ENCODE results near the gene CPN1. TPM values are rescaled to one million over a fixed set of nuclear protein-coding genes. Genes with fewer than 3 reads are reported as not detected.

Gene CPN1
- total and polyA plus RNA-seq, 9 of the 15 experiments (the other 6 are each of a cell fraction or from before 2014, with no cell fraction given): 0.15 to 0.17 TPM; not detected in 7

DNA sequence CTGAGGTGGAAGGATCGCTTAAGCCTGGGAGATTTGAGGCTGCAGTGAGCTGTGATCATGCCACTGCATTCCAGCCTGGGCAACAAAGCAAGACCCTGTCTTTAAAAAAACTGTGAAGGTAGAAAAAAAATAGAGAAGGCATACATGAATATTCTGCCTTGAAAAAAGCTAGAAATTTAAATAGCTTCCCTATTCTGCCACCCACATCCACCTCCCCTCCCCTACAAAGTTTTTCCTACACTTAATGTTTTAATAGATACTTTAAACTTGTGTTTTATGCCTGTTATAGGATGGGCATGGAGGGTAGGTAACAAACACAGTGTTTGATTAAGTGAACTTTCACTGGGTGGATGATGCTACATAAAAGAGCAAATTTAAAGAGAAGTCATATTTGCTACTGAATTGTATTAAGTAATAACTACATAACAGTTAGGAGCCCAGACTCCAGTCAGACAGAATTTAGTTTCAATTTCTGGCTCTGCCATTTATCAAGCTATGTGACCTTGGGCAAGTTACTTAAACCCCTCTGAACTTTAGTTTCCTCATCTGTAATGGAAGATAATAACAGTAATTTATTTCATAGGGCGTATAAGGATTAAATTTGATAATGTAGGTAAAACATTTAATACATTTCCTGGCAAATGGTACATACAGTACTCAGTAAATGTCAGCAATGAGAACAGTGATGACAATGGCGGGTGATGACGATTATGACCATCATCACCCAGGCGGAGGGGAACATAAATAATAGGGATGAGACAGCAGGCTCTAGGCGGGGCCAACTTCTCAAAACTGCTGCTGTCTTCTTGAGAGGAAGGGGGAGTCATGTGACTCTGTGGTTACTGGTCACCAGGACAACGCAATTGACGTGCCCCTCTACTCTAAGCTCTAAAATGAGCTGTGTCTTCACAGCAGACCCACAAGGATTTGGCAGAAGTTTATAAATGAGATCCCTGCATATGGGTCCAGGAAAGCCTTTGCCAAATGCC, 87.7 kb downstream of the CPN1 start (continued):
- TF ChIP-seq, protein P1, sequence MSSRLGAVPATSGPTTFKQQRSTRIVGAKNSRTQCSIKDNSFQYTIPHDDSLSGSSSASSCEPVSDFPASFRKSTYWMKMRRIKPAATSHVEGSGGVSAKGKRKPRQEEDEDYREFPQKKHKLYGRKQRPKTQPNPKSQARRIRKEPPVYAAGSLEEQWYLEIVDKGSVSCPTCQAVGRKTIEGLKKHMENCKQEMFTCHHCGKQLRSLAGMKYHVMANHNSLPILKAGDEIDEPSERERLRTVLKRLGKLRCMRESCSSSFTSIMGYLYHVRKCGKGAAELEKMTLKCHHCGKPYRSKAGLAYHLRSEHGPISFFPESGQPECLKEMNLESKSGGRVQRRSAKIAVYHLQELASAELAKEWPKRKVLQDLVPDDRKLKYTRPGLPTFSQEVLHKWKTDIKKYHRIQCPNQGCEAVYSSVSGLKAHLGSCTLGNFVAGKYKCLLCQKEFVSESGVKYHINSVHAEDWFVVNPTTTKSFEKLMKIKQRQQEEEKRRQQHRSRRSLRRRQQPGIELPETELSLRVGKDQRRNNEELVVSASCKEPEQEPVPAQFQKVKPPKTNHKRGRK (tag; IDR thresholded peaks at IDR 0.05): no peak
- peak; percentile 59 for TF ChIP-seq ATF7 (IDR thresholded peaks at IDR 0.05)
- no peak for TF ChIP-seq HNRNPK (IDR thresholded peaks at IDR 0.05; ENCODE audit: low read depth, low read length, poor library complexity, severe bottlenecking)
- no peak for TF ChIP-seq ZNF133 (CRISPR knock-in tag; IDR thresholded peaks at IDR 0.05)
- TF ChIP-seq YY1 (IDR thresholded peaks at IDR 0.05; ENCODE audit: borderline replicate concordance in 1 of 3, control insufficient read depth in 1 of 3, extremely low read depth in 1 of 3, insufficient read depth in 3 of 3, insufficient read length in 1 of 3, insufficient replicate concordance in 2 of 3, low read depth in 1 of 3, low read length in 2 of 3): peak in 1 of 3 experiments; percentile 62
- TF ChIP-seq POLR2H (tag; IDR thresholded peaks at IDR 0.05; ENCODE audit: low read depth): no peak
- no peak for TF ChIP-seq E2F3 (CRISPR knock-in tag; IDR thresholded peaks at IDR 0.05)
- TF ChIP-seq, protein P2, sequence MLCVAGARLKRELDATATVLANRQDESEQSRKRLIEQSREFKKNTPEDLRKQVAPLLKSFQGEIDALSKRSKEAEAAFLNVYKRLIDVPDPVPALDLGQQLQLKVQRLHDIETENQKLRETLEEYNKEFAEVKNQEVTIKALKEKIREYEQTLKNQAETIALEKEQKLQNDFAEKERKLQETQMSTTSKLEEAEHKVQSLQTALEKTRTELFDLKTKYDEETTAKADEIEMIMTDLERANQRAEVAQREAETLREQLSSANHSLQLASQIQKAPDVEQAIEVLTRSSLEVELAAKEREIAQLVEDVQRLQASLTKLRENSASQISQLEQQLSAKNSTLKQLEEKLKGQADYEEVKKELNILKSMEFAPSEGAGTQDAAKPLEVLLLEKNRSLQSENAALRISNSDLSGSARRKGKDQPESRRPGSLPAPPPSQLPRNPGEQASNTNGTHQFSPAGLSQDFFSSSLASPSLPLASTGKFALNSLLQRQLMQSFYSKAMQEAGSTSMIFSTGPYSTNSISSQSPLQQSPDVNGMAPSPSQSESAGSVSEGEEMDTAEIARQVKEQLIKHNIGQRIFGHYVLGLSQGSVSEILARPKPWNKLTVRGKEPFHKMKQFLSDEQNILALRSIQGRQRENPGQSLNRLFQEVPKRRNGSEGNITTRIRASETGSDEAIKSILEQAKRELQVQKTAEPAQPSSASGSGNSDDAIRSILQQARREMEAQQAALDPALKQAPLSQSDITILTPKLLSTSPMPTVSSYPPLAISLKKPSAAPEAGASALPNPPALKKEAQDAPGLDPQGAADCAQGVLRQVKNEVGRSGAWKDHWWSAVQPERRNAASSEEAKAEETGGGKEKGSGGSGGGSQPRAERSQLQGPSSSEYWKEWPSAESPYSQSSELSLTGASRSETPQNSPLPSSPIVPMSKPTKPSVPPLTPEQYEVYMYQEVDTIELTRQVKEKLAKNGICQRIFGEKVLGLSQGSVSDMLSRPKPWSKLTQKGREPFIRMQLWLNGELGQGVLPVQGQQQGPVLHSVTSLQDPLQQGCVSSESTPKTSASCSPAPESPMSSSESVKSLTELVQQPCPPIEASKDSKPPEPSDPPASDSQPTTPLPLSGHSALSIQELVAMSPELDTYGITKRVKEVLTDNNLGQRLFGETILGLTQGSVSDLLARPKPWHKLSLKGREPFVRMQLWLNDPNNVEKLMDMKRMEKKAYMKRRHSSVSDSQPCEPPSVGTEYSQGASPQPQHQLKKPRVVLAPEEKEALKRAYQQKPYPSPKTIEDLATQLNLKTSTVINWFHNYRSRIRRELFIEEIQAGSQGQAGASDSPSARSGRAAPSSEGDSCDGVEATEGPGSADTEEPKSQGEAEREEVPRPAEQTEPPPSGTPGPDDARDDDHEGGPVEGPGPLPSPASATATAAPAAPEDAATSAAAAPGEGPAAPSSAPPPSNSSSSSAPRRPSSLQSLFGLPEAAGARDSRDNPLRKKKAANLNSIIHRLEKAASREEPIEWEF (CRISPR knock-in tag; IDR thresholded peaks at IDR 0.05): no peak
- no peak for TF ChIP-seq FOXA3 (CRISPR knock-in tag; conservative IDR thresholded peaks at IDR 0.05 in 1 of 2, IDR thresholded peaks at IDR 0.05 in 1 of 2)
- no peak for TF ChIP-seq ZNF79 (CRISPR knock-in tag; IDR thresholded peaks at IDR 0.05; ENCODE audit: low read depth)
- TF ChIP-seq SPI1 (IDR thresholded peaks at IDR 0.05; ENCODE audit: borderline replicate concordance, low read depth, low read length): 0 out of 2 replicates have a peak, but pooled peaks have one; percentile 18
- TF ChIP-seq ZNF436 (CRISPR knock-in tag; IDR thresholded peaks at IDR 0.05): no peak
- no peak for TF ChIP-seq CHD2 (IDR thresholded peaks at IDR 0.05; ENCODE audit: low read depth, low read length)
- TF ChIP-seq, protein P3, sequence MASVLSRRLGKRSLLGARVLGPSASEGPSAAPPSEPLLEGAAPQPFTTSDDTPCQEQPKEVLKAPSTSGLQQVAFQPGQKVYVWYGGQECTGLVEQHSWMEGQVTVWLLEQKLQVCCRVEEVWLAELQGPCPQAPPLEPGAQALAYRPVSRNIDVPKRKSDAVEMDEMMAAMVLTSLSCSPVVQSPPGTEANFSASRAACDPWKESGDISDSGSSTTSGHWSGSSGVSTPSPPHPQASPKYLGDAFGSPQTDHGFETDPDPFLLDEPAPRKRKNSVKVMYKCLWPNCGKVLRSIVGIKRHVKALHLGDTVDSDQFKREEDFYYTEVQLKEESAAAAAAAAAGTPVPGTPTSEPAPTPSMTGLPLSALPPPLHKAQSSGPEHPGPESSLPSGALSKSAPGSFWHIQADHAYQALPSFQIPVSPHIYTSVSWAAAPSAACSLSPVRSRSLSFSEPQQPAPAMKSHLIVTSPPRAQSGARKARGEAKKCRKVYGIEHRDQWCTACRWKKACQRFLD (CRISPR knock-in tag; IDR thresholded peaks at IDR 0.05): no peak
- TF ChIP-seq LCOR (CRISPR knock-in tag; IDR thresholded peaks at IDR 0.05): no peak
- TF ChIP-seq FIP1L1 (IDR thresholded peaks at IDR 0.05; ENCODE audit: low read depth, low read length, poor library complexity, severe bottlenecking): no peak
- TF ChIP-seq FOS (IDR thresholded peaks at IDR 0.05; ENCODE audit: extremely low read depth, insufficient read length): no peak
- TF ChIP-seq ZFP36 (IDR thresholded peaks at IDR 0.05; ENCODE audit: low read depth, low read length, partially characterized antibody): no peak

Measured in K562 (cell line).